PC-3 (cell line): Measurements from ENCODE around the gene POSTN. TPM values are rescaled to one million over a fixed set of nuclear protein-coding genes. Genes with fewer than 3 reads are reported as not detected.

Experiments
- ATAC-seq: fragments of 200-7000 bp; cut with Tn5 transposase; 2 replicates; pipeline ENCODE4 v1.9.1; 2020; ENCODE audit warnings: mild to moderate bottlenecking, moderate library complexity
- BruUV-seq: library from RNA; stranded (reverse); fragments of 400-500 nt; replicated peaks from 2 replicates; lab custom pipeline; 2021; lab: Mats Ljungman, UMichigan
- CTCF ChIA-PET: fragments of 300-600 bp; sonication (Branson Sonifier 250); formaldehyde crosslinking; loops from one replicate; lab custom pipeline; 2022; ENCODE audit warnings: antibody characterized with exemption; lab: Charles Lee
- POLR2A ChIA-PET: fragments of 300-600 bp; sonication (Branson Sonifier 250); formaldehyde crosslinking; loops from one replicate; lab custom pipeline; 2022; ENCODE audit warnings: antibody characterized with exemption; ENCODE audit not compliant: unreplicated experiment; lab: Charles Lee
- DNase-seq: peaks from one replicate; pipeline ENCODE4 v3.0.0-alpha.2; 2015
- H2AFZ ChIP-seq: fragments of 300-600 bp; sonication (generic); 2 replicates; pipeline ENCODE4 v1.6.0; 2016; ENCODE audit warnings: antibody characterized with exemption, low read length
- H3F3A ChIP-seq: fragments of 300-600 bp; sonication (generic); one replicate; pipeline ENCODE4 v1.6.0; 2017; ENCODE audit warnings: antibody characterized with exemption, low read length, control low read depth, mild to moderate bottlenecking; ENCODE audit not compliant: unreplicated experiment
- H3K27ac ChIP-seq: fragments of 300-600 bp; sonication (generic); 2 replicates; pipeline ENCODE4 v1.5.1; 2016; ENCODE audit warnings: mild to moderate bottlenecking, low read length
- H3K27me3 ChIP-seq: fragments of 300-600 bp; sonication (generic); 2 replicates; pipeline ENCODE4 v1.6.1; 2016; ENCODE audit warnings: low read length, mixed read lengths
- H3K36me3 ChIP-seq: fragments of 300-600 bp; sonication (generic); 2 replicates; pipeline ENCODE4 v1.6.1; 2016; ENCODE audit warnings: low read depth, mixed run types, low read length, mixed read lengths
- H3K4me1 ChIP-seq: fragments of 300-600 bp; sonication (generic); 2 replicates; pipeline ENCODE4 v1.5.1; 2016; ENCODE audit warnings: low read length; ENCODE audit not compliant: insufficient read depth
- H3K4me2 ChIP-seq: fragments of 300-600 bp; sonication (generic); 2 replicates; pipeline ENCODE4 v1.6.0; 2016; ENCODE audit warnings: low read length
- H3K4me3 ChIP-seq: fragments of 300-600 bp; sonication (generic); 2 replicates; pipeline ENCODE4 v1.5.1; 2016; ENCODE audit warnings: mild to moderate bottlenecking, low read length, mixed read lengths
- H3K79me2 ChIP-seq: fragments of 300-600 bp; sonication (generic); 2 replicates; pipeline ENCODE4 v1.6.1; 2017; ENCODE audit warnings: low read length, mixed read lengths
- H3K9ac ChIP-seq: fragments of 300-600 bp; sonication (generic); 2 replicates; pipeline ENCODE4 v1.6.0; 2016; ENCODE audit warnings: mild to moderate bottlenecking, low read length
- H3K9me2 ChIP-seq: fragments of 300-600 bp; sonication (generic); replicated peaks from 2 replicates; pipeline ENCODE4 v1.6.1; 2016; ENCODE audit warnings: mixed run types, low read length, mixed read lengths
- H3K9me3 ChIP-seq: fragments of 300-600 bp; sonication (generic); 2 replicates; pipeline ENCODE4 v1.6.1; 2016; ENCODE audit warnings: low read length, mixed read lengths
- H4K20me1 ChIP-seq: fragments of 300-600 bp; sonication (generic); 2 replicates; pipeline ENCODE4 v1.6.1; 2016; ENCODE audit warnings: low read length, mixed read lengths
- CTCF ChIP-seq: fragments of 300-600 bp; sonication (generic); conservative IDR thresholded peaks from 2 replicates; pipeline ENCODE4 v1.5.1; 2017; ENCODE audit warnings: antibody characterized with exemption, low read depth, mild to moderate bottlenecking, low read length
- EZH2 ChIP-seq: fragments of 300-600 bp; sonication (generic); IDR thresholded peaks from one replicate; pipeline ENCODE4 v1.6.1; 2017; ENCODE audit warnings: antibody characterized with exemption, mild to moderate bottlenecking, low read length; ENCODE audit not compliant: unreplicated experiment
- EZH2phosphoT487 ChIP-seq: fragments of 300-600 bp; sonication (generic); IDR thresholded peaks from 2 replicates; pipeline ENCODE4 v1.6.1; 2018; ENCODE audit warnings: mild to moderate bottlenecking, antibody characterized with exemption, low read length, borderline replicate concordance
- intact Hi-C: fragments of 100-400 bp; cut with micrococcal nuclease; formaldehyde crosslinking; loops from 2 replicates; pipeline ENCODE4 v1.9.0; 2023
- total RNA-seq: library from RNA; depleted of rRNA; stranded (reverse); fragments of >200 nt; gene quantifications from 2 replicates; pipeline ENCODE4 v1.2.3, GENCODE V29; 2014

The POSTN gene
- total RNA-seq, 1 experiment from 2014 or later: not detected

- TF ChIP-seq EZH2 (no peak), EZH2phosphoT487 (no peak), CTCF (no peak)
- Histone ChIP-seq H3K27me3 (peaks cover 19% of the 10 kb centered on the region), H2AFZ (no peak overlapping the region), H3K9ac (no peak overlapping the region), H3K4me1 (no peaks in the 10 kb centered on the region), H4K20me1 (no peaks in the 10 kb centered on the region), H3K4me2 (no peak overlapping the region), H3F3A (no peaks in the 10 kb centered on the region), H3K9me2 (no peaks in the 10 kb centered on the region), H3K36me3 (no peaks in the 10 kb centered on the region), H3K79me2 (no peaks in the 10 kb centered on the region), H3K27ac (no peak overlapping the region), H3K9me3 (no peaks in the 10 kb centered on the region), H3K4me3 (no peak overlapping the region)
- CTCF ChIA-PET: no interaction called here
- POLR2A ChIA-PET: no interaction called here
- ATAC-seq (no peak), DNase-seq (no peak)
- intact Hi-C loops: no loop called here
- BruUV-seq: no TSS peak
These were observed 67.5 kb downstream of the POSTN start for GRCh38 chr13:37531049-37531448.

- Histone ChIP-seq H3K36me3 (no peaks in the 10 kb centered on the region), H3K9me3 (no peaks in the 10 kb centered on the region), H3K27me3 (peaks cover 19% of the 10 kb centered on the region), H3K27ac (no peak overlapping the region), H3K79me2 (no peaks in the 10 kb centered on the region), H3K4me3 (no peak overlapping the region), H3K9me2 (no peaks in the 10 kb centered on the region), H3K4me1 (no peaks in the 10 kb centered on the region), H4K20me1 (no peaks in the 10 kb centered on the region), H3K9ac (no peak overlapping the region), H2AFZ (no peak overlapping the region), H3F3A (no peaks in the 10 kb centered on the region), H3K4me2 (no peak overlapping the region)
- no TSS peak for BruUV-seq
- DNase-seq (no peak), ATAC-seq (no peak)
- CTCF ChIA-PET: no interaction called here
- intact Hi-C loops: no loop called here
- POLR2A ChIA-PET: no interaction called here
- TF ChIP-seq EZH2phosphoT487 (no peak), EZH2 (no peak), CTCF (no peak)
These were observed 68.7 kb downstream of the POSTN start for GRCh38 chr13:37529751-37530385.

- no peak for TF ChIP-seq CTCF
- TF ChIP-seq EZH2: no peak
- TF ChIP-seq EZH2phosphoT487: no peak
- Histone ChIP-seq H3K4me3 (no peak overlapping the region), H3K4me1 (no peaks in the 10 kb centered on the region), H3K9me3 (no peaks in the 10 kb centered on the region), H3K36me3 (no peaks in the 10 kb centered on the region), H3K4me2 (no peak overlapping the region), H3K79me2 (no peaks in the 10 kb centered on the region), H4K20me1 (no peaks in the 10 kb centered on the region), H3K27ac (no peak overlapping the region), H3K27me3 (peaks cover 19% of the 10 kb centered on the region), H2AFZ (no peak overlapping the region), H3K9me2 (no peaks in the 10 kb centered on the region), H3F3A (no peaks in the 10 kb centered on the region), H3K9ac (no peak overlapping the region)
- POLR2A ChIA-PET: no interaction called here
- ATAC-seq (no peak), DNase-seq (no peak)
- CTCF ChIA-PET: no interaction called here
- no TSS peak for BruUV-seq
- intact Hi-C loops: no loop called here
These were observed 71.7 kb downstream of the POSTN start for GRCh38 chr13:37526710-37527473.
